GM12801 (cell line): Measurements from ENCODE around the gene THAP8.

Experiments
- CTCF ChIP-seq: IDR thresholded peaks from one replicate; pipeline ENCODE4 v1.5.1; 2011; ENCODE audit warnings: control low read depth; ENCODE audit not compliant: insufficient read length; ENCODE audit errors: extremely low read depth

THAP8 gene

GRCh38 chr19:36093146-36093662 is 39.1 kb upstream of the THAP8 start:
- no peak for TF ChIP-seq CTCF

GRCh38 chr19:36092566-36092965 is 38.5 kb upstream of the THAP8 start:
- TF ChIP-seq CTCF: no peak

GRCh38 chr19:36090910-36091695 is 37.0 kb upstream of the THAP8 start:
- no peak for TF ChIP-seq CTCF

- no peak for TF ChIP-seq CTCF
Observed at GRCh38 chr19:36089847-36090246, 35.8 kb upstream of the THAP8 start.

- TF ChIP-seq CTCF: no peak
Observed at GRCh38 chr19:36086326-36086725, 32.2 kb upstream of the THAP8 start.

DNA sequence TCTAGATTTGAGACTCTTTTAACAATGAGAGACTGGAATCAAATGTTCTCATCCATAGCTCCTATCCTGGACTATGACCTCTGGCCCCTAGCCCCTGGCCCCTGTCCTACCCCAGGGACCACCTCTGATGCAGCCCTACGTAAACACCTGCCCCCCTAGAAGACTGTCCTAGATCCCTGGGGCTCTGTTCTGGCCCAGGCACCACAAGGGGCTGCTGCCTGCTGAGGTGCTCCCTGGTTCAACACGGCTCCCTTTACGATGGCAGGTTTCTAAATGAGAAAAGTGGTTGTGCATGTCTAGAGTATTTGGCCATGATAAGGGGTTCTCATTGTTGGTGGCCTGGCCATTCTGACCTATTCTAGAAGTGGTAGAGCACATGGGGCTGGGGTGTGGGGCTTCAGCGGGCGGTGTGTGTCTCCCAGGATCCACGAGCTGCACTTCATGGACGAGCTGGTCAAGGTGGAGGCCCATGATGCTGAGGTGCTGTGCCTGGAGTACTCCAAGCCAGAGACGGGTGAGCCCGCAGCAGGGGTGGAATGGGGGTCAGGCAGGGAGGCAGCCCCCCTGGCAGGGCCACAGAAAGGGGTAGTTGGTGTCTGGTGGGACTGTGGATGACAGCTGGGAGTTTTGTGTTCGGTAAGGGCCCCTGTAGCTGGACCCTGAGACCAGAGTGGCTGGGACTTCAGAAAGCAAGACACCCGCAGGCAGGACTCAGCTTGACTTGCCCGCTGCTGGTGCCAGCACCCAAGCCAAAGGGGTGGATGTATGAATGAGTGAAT is 30.3 kb upstream of the THAP8 start:
- TF ChIP-seq CTCF: no peak

- no peak for TF ChIP-seq CTCF
Observed at GRCh38 chr19:36082916-36083315, 28.8 kb upstream of the THAP8 start.
